Transverse colon (tissue), 4 donors: ENCODE measurements around the gene AIFM1. TPM values are rescaled to one million over a fixed set of nuclear protein-coding genes. Genes with fewer than 3 reads are reported as not detected.
A peak's percentile ranks its signal among the peaks of the same experiment; 100 is the strongest.

Experiments used
- DNase-seq: peaks from one replicate; pipeline ENCODE4 v3.0.0-alpha.2; 2019
- H3K27ac ChIP-seq, 4 donors: fragments of 200-600 bp; sonication (generic); 2 replicates each; pipeline ENCODE4 v1.5.1; 2016 to 2018; ENCODE audit warnings: inconsistent platforms in 4 of 4
- H3K27me3 ChIP-seq: fragments of 200-600 bp; sonication (generic); 2 replicates; pipeline ENCODE4 v1.5.1; 2017; ENCODE audit warnings: inconsistent platforms
- H3K36me3 ChIP-seq, 4 donors: fragments of 200-600 bp; sonication (generic); 2 replicates each; pipeline ENCODE4 v1.5.1; 2017 to 2019; ENCODE audit warnings: inconsistent platforms in 4 of 4
- H3K4me1 ChIP-seq, 4 donors: fragments of 200-600 bp; sonication (generic); 2 replicates each; pipeline ENCODE4 v1.5.1; 2017 to 2020; ENCODE audit warnings: inconsistent platforms in 4 of 4
- H3K4me3 ChIP-seq, 4 donors: fragments of 200-600 bp; sonication (generic); 1 replicate in 1 of 4; 2 replicates in 3 of 4; pipeline versions ENCODE4 v1.5.1 to v1.6.1; 2017 to 2019; ENCODE audit warnings: inconsistent platforms in 4 of 4
- H3K9me3 ChIP-seq, 2 donors: fragments of 200-600 bp; sonication (generic); 2 replicates each; pipeline ENCODE4 v1.5.1; 2017 to 2019; ENCODE audit warnings: inconsistent platforms in 2 of 2
- EP300 ChIP-seq: sonication (generic); formaldehyde crosslinking; IDR thresholded peaks from one replicate; pipeline ENCODE4 v1.6.1; 2017; ENCODE audit warnings: antibody characterized with exemption, low read depth
- POLR2A ChIP-seq: fragments of 450-650 bp; IDR thresholded peaks from one replicate; pipeline ENCODE4 v1.6.1; 2016; ENCODE audit warnings: antibody characterized with exemption, mild to moderate bottlenecking, moderate library complexity
- POLR2AphosphoS5 ChIP-seq, 3 donors: sonication (generic); formaldehyde crosslinking; IDR thresholded peaks; one replicate each; pipeline ENCODE4 v1.6.1; 2016; ENCODE audit warnings: antibody characterized with exemption in 3 of 3
- WGBS, 2 donors: methylation state at CpG; one replicate each; pipeline ENCODE4 v1.1.5; 2018; ENCODE audit warnings: low coverage in 1 of 2; 5-methylcytosine and 5-hydroxymethylcytosine counted together
- in situ Hi-C, 4 donors: fragments of 200-750 bp; cut with MboI; loops; one replicate each; pipeline versions ENCODE4 v1.15.0 to v1.15.1; 2017; ENCODE audit warnings: low sequenced_read_pairs in 3 of 4, low pct_ligation_motif_present in 1 of 4, low pct_unique_long_range_greater_than_20kb in 1 of 4
- intact Hi-C: fragments of 100-400 bp; cut with DNase I; formaldehyde crosslinking; loops from one replicate; pipeline ENCODE4 v1.15.1; 2023; ENCODE audit warnings: low total_unique reads
- total RNA-seq, 4 donors: library from RNA; depleted of rRNA; stranded (reverse); fragments of >200 nt; gene quantifications; one replicate each; pipeline ENCODE4 v1.1.0, GENCODE V29; 2016
- TF ChIP-seq, protein P1 (sequence below), 5 experiments: fragments of 200-600 bp in 3 of 5; fragments of 450-650 bp in 2 of 5; sonication (generic) in 3 of 5; IDR thresholded peaks; 1 replicate in 2 of 5; 2 replicates in 3 of 5; pipeline ENCODE4 v1.5.1; 2016 to 2017; ENCODE audit warnings: antibody characterized with exemption in 5 of 5, inconsistent platforms in 3 of 5, mild to moderate bottlenecking in 2 of 5, moderate library complexity in 1 of 5

The AIFM1 gene
- total RNA-seq, 4 donors from 2014 or later = 5.6 to 39.5 (median 28.1) TPM

DNA sequence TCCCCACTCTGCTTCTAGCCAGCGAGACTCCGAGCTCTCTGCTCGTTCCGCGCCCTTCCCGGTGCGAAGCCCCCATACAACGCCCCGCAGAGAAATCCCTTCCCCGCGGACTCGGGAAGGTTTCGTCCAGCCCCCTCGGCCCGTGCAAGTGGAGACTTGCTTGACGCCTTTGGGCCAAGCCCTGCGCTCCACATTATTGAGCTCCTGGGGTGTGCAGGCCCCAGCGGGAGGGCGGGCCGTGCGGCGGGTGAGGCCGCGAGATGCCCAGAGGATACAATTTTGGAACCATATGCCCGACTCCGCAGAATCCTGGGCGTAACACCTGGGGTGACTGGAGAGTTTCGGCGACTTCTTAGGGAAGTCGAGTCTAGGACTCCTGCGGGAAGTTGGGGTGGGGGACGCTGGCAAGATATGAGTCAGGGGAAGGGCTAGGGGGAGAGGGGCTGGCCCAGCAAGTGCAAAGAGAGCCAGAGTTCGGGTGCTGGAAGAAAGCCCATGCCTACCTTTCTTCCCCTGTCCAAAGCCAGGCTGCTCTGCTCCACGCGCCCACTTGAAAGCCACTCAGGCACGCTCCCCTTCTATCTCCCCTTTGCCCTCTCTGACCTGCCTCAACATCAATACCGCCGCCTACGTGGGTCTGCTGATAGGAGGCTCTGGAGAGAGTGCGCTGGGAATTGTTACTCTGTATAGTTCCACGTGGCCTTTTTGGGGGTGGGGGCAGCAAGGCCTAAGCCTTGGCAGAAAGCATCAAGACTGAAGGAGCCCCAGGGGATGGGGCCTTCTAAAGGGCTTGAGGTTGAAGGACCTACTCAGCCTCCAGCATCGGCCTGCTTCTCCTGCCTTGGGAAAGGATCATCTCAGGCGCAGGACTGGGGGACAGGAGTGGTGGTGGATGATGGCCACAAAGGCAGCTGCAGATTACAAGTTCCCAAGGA lies 54.2 kb downstream of the AIFM1 start:
- no peaks in the 10 kb centered on the region for H3K27me3 ChIP-seq
- H3K4me1 ChIP-seq = peaks cover 6 to 24% (median 8%) of the 10 kb centered on the region in 4 donors
- intact Hi-C loops = no loop called here
- no peaks in the 10 kb centered on the region for H3K9me3 ChIP-seq
- WGBS, 2 donors = 60% methylated on average over 39 of the region's 43 CpGs; no CpG with 5 or more reads in 1 of the 2 donors
- DNase-seq = no peak
- peak overlapping the region; percentile 93 to 99 (median 96) for H3K27ac ChIP-seq
- in situ Hi-C loops = no loop called here
- TF ChIP-seq, protein P1, sequence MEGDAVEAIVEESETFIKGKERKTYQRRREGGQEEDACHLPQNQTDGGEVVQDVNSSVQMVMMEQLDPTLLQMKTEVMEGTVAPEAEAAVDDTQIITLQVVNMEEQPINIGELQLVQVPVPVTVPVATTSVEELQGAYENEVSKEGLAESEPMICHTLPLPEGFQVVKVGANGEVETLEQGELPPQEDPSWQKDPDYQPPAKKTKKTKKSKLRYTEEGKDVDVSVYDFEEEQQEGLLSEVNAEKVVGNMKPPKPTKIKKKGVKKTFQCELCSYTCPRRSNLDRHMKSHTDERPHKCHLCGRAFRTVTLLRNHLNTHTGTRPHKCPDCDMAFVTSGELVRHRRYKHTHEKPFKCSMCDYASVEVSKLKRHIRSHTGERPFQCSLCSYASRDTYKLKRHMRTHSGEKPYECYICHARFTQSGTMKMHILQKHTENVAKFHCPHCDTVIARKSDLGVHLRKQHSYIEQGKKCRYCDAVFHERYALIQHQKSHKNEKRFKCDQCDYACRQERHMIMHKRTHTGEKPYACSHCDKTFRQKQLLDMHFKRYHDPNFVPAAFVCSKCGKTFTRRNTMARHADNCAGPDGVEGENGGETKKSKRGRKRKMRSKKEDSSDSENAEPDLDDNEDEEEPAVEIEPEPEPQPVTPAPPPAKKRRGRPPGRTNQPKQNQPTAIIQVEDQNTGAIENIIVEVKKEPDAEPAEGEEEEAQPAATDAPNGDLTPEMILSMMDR (IDR thresholded peaks at IDR 0.05) = no peak
- TF ChIP-seq POLR2AphosphoS5 (IDR thresholded peaks at IDR 0.05) (no peak), EP300 (no peak), POLR2A (no peak)
- H3K36me3 ChIP-seq = no peaks in the 10 kb centered on the region
- H3K4me3 ChIP-seq = peak overlapping the region in 3 of 4 donors; percentile 65 to 88 (median 76)

DNA sequence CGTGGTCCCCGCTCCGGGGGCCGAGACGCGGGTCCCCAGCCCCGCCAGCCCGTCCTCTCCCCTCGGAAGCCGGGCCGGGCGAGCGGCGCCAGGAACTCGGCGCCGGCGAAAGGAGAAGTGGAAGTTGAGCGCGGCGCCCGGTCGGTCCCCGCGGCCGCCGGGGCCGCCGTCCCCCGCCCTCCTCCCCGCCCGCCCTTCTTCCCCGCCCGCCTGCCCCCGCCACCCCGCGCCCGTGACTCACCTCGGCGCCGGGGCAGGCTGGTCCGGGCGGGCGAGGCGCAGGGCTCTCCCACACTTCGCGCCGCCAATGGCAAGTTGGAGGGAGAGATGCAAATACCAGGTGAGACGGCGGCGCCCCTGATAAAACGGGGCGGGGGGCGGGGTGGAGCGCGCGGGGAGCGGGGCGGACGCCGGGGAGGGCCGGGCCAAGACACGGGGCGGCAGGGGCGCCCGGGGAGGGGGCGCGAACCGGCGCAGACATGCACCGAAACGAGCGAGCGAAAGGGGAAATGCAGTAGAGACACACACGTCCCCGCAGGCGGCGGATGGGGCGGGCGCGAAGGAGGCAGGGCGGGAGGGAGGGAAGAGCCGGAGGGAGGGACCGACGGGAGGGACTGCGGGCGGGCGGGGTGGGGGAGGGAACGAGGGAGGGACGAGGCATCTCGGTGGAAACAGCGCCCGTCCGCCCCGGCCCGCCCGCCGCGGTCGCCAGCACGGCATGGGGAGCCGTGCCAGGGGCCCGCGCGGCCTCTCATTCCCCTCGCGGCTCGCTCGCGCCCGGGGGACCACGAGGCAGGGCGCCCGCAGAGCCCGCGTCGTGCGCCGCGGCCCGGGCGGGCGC lies 55.0 kb downstream of the AIFM1 start, which contains the start of gene ELF4:
Gene ELF4, minus strand, starts transcription at position 119 of the 841 bp plus-strand sequence. CDS start 29,167 bp downstream, outside the sequence.
- Histone ChIP-seq H3K9me3 (no peaks in the 10 kb centered on the region), H3K27me3 (no peaks in the 10 kb centered on the region), H3K4me1 (peaks cover 6 to 31% (median 8%) of the 10 kb centered on the region in 4 donors), H3K27ac (peak within 1 kb of the TSS; percentile 93 to 99 (median 96)), H3K4me3 (peak within 1 kb of the TSS; percentile 65 to 88 (median 78)), H3K36me3 (no peaks in the 10 kb centered on the region)
- DNase-seq = peak; percentile 65
- in situ Hi-C loops (no loop called here), intact Hi-C loops (no loop called here)
- TF ChIP-seq, protein P1 (IDR thresholded peaks at IDR 0.05) = no peak
- no peak for TF ChIP-seq EP300
- peak; percentile 36 for TF ChIP-seq POLR2A
- TF ChIP-seq POLR2AphosphoS5 (IDR thresholded peaks at IDR 0.05) = peak in 2 of 3 donors; percentile 6 to 25
- 63% methylated on average over 62 of the region's 123 CpGs; no CpG with 5 or more reads in 1 of the 2 donors for WGBS, 2 donors

DNA sequence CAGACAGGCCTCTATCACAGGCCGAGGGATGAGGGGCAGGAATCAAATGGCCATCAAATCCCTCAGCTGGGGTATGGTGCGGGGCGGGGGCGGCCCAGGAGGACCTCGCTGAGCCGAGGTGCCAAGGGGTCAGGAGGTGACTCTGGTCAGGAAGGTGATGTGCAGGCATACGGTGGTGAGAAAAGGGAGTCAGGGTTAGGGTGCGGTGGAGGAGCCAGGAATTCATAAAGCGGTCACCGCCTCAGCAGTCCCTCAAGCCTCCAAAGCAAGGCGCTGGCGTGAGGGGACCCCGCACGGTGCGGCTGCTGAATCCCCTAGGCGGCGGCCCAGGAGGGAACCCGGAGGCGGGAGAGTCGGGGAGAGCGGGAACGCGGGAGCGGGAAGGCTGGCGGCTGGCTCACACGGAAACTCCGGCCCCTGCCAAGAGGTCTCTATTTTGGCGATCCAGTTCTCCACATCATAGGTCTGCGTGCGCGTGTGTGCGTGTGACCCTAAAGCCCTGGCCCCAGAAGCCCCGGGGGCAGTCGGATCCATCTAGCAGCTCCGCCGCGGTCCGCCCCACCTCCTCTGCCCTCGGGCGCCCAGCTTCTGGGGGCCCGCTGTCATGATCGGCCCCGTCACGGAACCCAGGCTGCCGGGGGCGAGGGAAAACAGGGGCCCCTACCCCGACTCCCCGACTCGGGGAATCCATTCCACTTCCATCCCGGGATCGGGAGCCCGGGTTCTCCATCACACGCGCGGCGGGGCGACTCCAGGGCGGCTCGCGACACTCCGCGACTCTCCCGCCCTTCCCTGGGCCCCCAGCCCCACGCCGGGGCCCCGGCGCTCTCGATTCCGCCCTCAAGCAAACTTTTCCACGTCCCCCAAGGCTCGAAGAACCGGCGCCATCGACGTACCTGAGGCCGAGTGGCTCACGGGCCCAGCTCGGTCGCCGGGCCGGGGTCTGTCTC lies 55.9 kb downstream of the AIFM1 start:
- DNase-seq = no peak
- Histone ChIP-seq H3K4me1 (peaks cover 6 to 37% (median 8%) of the 10 kb centered on the region in 4 donors), H3K27ac (peak overlapping the region; percentile 93 to 99 (median 96)), H3K27me3 (no peaks in the 10 kb centered on the region), H3K36me3 (no peaks in the 10 kb centered on the region), H3K4me3 (peak overlapping the region; percentile 65 to 88 (median 78)), H3K9me3 (no peaks in the 10 kb centered on the region)
- in situ Hi-C loops = no loop called here
- 52% methylated on average over 40 of the region's 81 CpGs; no CpG with 5 or more reads in 1 of the 2 donors for WGBS, 2 donors
- intact Hi-C loops = no loop called here
- TF ChIP-seq EP300 (no peak), POLR2AphosphoS5 (IDR thresholded peaks at IDR 0.05) (no peak), POLR2A (no peak)
- TF ChIP-seq, protein P1 (IDR thresholded peaks at IDR 0.05) = no peak
